HG02642 (cell line): ENCODE results near the gene C17orf114.
A peak's percentile ranks its signal among the peaks of the same experiment; 100 is the strongest.

Experiments used
- ATAC-seq: cut with Tn5 transposase; IDR thresholded peaks from one replicate; pipeline ENCODE4 v1.9.1; 2021; ENCODE audit warnings: mild to moderate bottlenecking; ENCODE audit not compliant: unreplicated experiment, poor library complexity

The C17orf114 gene

DNA sequence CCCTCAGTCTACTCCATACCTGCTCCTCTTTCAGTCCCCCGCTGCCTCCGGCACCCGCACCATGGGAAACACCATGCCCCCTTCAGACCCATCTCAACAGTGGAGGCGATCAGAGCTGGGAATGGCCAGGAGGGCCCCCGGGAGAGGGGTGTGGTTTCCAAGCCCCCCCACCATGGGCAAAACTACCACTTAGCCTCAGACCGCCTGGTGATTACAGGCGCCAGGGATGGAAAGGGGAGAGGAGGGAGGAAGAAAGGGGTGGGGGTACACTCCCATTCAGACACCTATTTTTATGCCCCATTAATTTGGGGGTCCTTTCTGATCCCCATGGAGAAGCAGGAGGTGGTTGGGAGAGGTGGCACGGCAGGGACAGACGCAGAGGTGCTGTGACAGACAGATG, at the start of gene C17orf114:
Gene C17orf114, minus strand, starts transcription at position 101 of the 400 bp plus-strand sequence.
- ATAC-seq = no peak

DNA sequence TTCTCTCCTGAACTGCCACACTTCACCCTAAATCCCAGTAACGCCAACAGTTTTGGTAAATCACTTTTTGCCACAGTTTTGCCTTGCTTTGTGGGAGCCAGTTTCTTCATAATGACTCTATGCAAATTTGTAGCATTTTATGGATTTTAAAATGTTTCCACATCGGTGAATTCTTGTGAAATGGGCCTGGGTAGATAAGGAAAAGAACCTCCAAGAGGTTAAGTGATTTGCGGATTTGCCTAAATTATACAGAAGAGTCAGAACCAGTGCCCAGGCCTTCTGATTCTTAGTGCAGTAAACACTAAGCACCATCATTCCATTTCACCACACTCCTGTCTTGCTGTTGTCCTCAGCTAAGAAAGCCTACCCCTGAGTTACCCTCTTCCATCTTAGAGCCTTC, 49.0 kb upstream of the C17orf114 start:
- ATAC-seq = no peak

DNA sequence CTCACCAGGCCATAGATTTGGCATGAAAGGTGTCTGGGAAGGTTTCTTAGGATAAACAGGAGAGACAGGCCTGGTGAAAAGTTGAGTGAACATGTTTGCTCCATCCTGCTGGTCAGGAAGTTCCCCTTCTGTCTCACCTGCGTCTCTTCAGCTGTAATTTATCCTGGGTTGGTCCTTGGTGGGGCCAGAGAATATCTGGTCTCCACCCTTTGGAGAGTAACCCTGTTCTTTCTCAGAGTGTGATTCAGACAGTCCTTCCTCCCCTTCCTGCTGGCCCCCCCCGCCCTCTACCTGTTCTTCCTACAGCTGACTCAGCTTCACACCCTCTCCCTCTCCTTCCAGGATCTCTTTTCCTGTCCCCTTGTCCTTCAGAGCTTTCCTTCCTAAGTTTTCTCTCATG, 48.1 kb upstream of the C17orf114 start:
- ATAC-seq = no peak

DNA sequence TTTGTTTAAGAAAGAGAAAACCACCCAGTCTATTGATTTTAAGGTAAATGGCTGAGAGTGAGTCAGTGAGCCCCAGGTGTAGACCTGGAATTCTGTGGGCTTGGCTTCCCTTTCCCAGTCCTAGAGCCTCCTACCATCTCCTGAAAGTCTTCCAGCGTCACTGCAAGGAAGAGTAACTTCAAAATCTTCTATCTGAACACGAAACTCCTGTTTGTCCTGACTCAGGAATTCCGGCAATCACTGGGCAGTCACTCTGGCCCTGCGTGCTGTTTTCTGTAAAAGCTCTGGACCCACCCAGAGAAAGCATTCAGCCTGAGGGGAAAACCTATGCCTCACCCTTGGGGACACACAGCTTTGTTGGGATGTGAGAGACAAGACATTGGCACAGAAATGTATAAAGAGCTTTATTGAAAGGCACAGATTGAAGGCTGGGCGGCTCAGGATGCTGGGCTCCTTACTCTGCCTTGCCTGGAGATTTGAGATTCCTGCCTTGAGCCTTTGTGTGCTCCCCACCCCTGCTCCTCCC, 46.9 kb upstream of the C17orf114 start:
- no peak for ATAC-seq

DNA sequence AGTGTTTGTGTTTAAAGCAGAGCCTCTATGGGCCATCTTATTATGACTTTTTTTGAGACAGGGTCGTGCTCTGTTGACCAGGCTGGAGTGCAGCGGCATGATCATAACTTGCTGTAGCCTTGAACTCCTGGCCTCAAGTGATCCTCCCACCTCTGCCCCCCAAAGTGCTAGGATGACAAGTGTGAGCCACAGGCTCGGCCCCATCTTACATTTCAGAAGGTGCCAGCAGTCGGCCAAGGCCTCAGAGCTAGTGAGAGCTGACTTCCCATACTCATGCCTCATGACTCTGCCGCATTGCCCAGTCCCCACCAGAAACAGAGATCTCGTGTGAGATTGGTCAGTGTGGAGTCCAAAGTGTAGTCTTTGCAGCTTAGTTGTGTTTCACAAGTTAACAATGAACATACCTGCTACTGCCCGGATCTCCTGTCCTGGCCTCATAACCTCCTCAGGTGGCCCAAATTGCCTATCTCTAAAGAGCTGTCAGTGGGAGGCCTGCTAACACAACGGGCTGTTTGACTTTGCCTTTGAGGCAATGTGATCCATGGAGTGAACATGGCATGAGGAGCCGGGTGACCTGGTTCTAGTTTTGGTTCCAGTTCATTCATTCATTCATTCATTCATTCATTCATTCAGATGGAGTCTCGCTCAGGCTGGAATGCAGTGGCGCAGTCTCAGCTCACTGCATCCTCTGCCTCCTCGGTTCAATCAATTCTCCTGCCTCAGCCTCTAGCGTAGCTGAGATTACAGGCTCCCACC, 44.7 kb upstream of the C17orf114 start:
- ATAC-seq = no peak

DNA sequence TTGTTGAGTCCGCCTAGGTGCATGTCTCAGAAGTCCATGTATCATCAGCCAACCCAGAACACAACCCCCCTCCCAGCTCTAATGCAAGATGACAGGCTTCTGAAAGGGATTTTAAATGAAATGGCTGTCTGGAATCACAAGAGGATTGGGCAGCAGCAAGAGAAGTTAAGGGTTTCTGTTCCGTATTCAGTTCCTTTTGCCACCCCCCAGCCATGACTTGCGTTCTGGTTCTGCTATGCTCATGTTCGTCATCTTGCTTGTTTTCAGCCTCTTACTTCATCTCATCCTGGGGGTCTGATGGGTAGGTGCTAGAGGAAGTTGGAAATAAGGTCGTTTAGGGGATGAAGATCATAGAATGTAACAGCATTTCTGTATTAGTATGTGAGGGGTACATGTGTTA, 43.0 kb upstream of the C17orf114 start:
- no peak for ATAC-seq

DNA sequence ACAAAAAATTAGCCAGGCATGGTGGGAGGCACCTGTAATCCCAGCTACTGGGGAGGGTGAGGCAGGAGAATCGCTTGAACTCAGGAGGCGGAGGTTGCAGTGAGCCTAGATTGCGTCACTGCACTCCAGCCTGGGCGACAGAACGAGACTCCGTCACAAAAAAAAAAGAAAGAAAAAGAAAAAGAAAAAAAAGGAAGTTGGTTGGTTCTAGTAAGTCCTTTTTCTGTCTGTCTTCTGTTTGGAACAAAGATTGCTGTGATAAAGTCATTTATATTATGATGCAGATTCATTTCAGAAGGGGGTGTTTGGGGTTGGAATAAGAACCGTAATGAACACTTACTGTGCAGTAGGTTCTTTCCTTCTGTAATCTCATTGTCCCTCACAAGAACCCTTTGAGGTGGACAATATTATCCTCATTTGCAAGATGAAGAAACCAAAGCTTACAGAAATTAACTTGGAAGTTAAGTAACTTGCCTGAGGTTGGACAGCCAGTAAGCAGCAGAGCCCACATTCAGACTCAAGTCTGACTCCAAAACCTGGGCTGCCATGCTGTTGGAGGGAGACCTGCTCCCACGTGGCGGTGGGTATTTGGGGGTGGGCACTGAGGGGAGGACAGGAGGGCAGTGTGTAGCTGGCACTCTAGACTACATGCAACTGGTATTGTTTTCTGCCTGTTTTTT, 41.3 kb upstream of the C17orf114 start:
- ATAC-seq = no peak

DNA sequence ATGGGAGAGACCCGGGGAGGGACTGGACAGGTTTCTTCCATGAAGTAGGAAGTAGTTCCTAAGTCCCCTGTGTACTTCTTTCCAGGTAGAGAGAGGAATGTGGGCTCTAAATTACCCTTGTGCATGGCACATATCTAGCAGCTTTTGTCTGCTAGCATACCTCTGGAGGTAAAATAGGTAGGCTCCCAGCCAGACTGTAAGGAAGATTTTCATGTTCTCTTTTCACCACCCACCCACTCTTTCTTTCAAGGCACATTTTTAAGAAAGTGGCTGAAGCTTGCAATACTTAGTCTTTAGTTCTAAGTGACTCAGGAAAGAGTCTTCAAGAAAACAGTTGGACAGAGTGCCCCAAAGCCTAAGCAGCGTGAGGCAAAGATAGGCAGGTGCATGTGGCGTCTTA, 40.2 kb upstream of the C17orf114 start:
- ATAC-seq = no peak

DNA sequence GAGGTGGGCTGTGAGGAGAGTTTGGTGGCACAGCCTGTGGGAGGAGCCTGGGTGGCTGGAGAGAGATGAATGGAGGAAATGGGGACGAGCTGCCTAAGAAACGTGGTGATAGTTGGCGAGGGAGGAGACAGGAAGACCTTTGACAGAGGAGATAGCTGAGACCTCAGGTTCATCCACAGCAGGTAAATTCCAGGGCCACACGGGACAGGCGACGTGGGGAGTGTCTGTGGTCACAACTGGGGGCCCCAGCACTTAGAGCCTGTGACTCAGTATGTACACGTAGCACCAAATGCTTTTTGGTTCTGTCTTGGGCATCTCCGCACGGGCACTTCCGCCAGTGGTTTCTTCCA, 38.7 kb upstream of the C17orf114 start:
- ATAC-seq = no peak

DNA sequence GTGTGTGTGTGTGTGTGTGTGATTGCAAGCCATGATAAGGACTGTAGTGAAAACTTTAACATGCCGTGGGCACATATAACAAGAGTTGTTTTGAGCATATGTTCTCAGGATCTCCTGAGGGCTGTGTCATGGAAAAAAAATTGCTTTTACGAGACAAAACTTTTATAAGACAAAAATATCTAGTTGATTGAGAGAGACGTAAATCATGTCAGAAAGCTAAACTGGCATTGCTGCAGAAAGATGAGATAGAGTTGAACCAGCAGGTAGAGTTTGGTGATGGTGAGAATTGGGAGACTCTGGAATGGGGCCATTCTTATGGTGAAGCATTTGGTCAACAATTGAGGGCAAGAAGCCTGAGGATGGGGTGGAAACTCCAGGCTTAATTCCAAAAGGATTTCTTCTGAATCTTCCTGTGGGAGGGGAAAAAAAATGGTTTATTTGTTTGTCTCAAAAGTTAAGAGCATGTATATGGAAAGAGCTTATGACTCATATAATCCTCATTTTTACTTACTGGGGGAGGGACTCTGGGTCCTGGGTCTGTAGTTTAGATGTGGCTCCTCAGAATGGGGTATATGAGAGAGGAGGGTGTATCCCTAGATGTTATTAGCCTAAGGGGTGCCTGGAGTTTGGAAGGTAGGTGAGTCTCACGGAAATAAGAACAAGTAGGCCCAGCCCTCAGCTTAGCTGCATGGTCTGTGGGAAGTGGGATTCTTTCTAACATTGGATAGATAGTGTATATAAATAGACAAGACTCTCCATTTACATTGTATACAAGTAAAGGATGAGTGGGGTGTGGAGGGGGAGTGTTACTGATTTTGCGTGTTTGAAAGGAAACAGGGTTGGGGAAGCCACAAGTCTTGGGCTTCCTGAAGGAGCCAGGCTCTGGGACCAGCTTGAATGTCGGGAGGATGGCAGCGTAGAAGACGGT, 38.1 kb upstream of the C17orf114 start:
- ATAC-seq = no peak

DNA sequence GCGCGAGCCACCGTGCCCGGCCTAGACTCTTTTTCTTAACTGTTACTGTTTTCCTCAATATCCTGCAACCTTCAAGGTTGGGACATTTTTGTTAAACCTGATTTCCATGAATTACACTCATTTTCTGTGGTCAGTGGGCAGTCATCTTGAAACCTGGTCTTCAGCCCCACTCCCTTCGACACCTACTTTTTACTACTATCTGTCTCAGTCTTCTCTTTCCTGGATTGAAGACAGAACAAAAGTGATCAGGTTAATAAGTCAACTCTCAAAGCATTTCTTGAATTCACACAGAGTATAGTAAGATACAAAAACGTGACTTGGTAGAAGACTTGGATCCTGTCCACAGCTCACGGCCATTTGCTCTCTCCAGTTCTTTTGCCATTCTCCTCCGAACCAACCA, 37.1 kb upstream of the C17orf114 start:
- ATAC-seq = no peak

DNA sequence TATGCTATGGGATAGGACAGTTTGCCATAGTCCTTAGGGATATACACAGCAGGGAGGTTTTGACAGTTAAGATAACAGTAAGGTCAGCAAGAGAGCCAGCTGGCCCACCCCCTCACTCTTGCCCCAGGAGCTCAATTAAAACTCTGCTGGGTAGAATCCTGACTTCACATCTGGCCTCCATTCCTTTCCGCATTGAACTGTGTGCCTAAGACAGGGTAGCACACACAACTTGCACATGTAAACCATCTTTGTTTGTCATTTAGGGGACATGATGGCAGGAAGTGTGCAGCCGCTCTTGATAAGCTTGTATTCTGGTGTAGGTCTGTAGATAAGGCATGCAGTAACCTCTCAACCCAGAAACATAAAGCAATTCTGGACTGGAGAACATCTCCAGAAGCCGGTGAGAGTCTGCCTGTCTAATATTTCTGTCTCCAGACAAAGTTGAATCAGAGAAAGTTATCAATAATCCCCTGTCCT, 36.2 kb upstream of the C17orf114 start:
- no peak for ATAC-seq

DNA sequence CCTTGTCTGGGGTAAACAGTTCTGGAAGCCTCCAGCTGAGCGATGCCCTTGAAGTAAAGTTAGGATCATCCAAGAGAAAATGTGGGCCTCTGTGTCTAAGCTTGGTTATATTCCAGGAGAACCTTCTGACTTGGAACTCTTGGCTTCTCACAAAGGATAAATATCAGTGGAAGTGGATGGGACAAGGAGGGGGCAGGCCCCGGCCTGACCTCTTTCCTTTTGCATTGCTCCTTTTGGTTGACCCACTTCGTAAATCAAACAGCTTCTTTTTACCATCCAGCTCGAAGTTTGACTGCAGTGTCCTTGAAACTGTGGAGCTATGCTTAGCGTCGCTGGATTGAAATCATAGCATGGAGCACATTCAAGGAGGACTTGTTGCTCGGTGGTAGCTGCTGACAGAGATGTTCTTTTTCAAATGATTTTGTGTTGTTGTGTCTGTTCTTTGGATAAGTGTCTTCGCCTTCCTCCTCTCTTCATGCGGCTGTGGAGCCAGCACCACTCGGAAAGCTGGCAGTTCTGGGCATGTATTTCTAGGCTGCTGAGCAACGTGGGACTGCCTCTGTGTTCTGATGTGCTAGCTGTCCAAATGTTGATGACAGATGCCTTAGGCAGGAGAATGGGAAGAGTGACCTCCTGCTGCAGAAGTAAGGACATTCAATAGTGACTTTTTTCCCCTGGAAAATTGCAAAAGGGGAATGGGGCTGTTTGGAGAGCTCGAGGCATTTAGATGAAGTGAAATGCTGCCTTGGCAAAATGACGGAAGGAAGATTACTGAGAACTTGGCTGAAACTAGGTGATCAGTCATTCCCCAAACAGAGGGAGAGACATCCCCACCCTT, 35.6 kb upstream of the C17orf114 start:
- no peak for ATAC-seq

DNA sequence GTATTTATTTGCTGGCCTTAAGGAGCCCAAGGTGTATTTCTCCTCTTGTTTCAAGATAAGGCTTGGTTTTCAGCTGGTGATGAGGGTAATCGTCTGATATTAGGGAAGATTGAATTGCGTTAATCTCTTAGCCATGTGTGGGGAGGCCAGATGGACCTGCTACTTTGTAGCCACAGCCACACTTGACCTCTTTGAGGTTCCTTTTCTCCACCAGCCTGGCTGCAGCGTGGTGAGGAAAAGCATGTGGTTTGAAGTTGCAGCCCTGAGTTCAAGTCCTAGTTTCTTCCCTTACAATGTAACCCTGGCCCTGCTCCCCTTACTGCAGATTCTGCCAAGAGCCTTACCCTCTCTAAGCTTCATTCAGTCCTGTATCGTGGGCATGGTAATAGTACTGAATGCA, 34.1 kb upstream of the C17orf114 start:
- no peak for ATAC-seq

DNA sequence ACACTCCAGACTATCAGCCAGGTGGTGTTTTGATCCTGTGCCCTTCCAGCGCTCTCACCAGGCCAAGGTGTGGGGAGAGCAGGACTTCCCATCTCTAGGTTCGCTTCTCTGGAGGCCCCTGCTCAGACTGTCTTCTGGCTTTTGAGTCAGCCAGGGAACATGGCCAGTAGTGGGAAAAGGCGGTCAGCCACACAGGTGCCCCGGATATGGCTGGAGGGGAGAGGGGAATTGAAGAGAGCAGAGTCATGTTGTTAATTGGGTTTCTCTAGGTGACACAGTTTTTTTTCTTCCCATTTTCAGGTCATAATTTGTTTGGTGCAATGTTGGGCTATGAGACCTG, 32.5 kb upstream of the C17orf114 start:
- no peak for ATAC-seq

DNA sequence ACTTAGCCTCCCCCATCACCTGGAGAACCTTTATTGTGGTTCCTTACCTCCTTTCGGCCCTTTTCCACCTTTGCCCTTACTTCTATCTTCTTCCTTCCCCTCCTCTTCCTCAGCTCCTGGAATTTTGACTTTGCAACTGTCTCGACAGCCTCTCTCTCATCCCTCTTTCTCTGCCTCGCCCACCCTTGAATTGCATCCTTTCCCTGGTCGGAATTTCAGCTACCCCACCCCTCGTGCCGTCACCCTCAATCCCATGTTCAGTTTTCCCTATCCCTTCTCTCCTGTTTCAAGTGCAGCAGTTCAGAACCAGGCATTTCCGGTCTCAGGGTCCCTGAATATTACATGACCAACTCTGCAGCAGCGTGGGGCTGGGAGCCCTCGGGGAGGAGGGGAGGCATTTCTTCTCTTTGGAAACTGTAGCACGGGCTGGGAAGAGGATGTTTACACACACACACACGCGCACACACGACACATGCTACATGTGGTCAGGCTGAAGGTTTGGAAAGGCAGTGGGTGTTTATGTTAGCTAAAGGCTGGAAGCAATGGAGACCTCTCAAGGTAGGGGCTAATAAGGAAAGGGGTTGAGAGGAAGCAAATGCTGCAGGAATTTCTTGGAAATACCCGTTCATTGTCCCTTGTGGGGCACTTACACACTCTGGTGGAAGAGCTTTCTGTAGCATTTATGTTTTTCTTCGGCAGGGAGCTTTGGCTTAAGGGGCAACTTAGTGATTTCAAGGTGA, 32.0 kb upstream of the C17orf114 start:
- ATAC-seq = no peak

DNA sequence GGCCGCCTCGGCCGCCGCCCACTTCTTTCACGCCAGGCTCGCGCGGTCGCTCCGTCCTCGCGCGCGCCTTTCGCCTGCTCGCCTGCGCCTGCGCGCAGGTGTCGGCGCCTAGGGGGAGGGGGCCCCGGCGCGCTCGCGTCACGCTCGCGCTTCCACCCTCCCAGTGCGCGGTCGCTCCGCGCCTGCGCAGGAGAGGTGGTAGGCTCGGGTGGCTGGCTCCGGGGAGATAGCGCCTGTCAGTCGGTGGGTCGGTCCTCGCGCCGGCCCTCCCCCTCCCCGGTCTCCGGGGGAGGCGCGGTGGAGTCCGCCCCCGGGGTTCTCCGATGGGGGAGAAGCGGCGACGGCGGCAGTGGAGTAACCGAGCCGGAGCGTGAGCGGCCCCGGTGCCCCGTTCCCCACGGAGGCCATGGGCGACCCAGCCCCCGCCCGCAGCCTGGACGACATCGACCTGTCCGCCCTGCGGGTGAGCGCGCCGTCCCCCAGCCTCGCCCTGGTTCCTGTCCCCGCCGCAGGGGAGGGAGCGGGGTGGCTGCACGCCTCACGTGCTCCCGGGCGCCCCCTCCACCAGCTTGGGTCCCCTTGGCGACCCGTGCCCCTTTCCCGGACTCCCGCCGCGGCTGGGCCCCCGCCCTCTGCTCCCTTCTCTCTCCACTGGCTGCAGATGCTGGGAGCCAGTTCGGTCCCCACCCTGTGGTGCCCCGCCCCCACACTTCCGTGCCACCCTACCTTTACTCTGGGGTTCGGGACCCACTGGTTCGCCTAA, 31.2 kb upstream of the C17orf114 start, which contains the start of gene MINK1:
Gene MINK1, plus strand, starts transcription at position 163 of the 763 bp plus-strand sequence. Its CDS starts 244 bp downstream, at position 407.
- ATAC-seq = peak; percentile 92

DNA sequence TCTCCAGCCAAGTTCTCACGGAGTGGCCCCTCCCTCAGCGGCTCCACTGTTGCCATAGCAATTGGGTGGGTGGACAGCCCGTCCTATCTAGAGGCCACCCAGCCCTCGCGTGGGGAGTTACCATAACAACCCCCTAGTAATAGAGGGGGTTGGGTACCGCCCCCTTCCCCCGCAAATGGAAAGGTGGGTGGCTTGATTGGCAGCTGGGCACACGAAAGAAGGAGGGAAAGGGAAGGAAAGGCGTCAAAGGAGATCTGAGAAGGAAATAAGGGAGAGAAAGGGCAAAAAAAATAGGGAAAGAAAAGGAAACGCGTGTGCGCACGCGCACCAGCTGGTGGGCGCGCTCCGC, 30.7 kb upstream of the C17orf114 start:
- peak; percentile 25 for ATAC-seq
